Activated CD4-positive, CD25-positive, alpha-beta regulatory T cell (primary cell): Measurements from ENCODE around the gene C3orf49.

Experiments used
- DNase-seq, 4 experiments: peaks; one replicate each; lab custom pipeline; 2025; lab: John Stamatoyannopoulos, UW

Gene C3orf49

GRCh38 chr3:63886858-63887257, 67.8 kb downstream of the C3orf49 start:
- DNase-seq: no peak

GRCh38 chr3:63891518-63891917, 72.4 kb downstream of the C3orf49 start:
- no peak for DNase-seq

GRCh38 chr3:63892773-63893352, 73.8 kb downstream of the C3orf49 start:
- no peak for DNase-seq

- DNase-seq: no peak
Observed at GRCh38 chr3:63895422-63896189, 76.5 kb downstream of the C3orf49 start.

GRCh38 chr3:63896332-63897030, 77.4 kb downstream of the C3orf49 start:
- no peak for DNase-seq
